GF-D8 (cell line): Measurements from ENCODE around the gene ABHD4.
"Not testable (repeated sequence)": the region's sequence is repeated elsewhere in the genome, so short reads cannot be mapped to it uniquely, and the experiment has no call there.

Experiments used
- DNase-seq: peaks from one replicate; lab custom pipeline; 2025; lab: John Stamatoyannopoulos, UW

ABHD4 gene

GRCh38 chr14:22598099-22598895, at the start of gene ABHD4:
TSS of gene ABHD4 (plus strand) at chr14:22598300. CDS start at chr14:22598307, 7 bp downstream.
- no peak for DNase-seq

GRCh38 chr14:22549324-22549962, 48.7 kb upstream of the ABHD4 start:
- DNase-seq: no peak

DNA sequence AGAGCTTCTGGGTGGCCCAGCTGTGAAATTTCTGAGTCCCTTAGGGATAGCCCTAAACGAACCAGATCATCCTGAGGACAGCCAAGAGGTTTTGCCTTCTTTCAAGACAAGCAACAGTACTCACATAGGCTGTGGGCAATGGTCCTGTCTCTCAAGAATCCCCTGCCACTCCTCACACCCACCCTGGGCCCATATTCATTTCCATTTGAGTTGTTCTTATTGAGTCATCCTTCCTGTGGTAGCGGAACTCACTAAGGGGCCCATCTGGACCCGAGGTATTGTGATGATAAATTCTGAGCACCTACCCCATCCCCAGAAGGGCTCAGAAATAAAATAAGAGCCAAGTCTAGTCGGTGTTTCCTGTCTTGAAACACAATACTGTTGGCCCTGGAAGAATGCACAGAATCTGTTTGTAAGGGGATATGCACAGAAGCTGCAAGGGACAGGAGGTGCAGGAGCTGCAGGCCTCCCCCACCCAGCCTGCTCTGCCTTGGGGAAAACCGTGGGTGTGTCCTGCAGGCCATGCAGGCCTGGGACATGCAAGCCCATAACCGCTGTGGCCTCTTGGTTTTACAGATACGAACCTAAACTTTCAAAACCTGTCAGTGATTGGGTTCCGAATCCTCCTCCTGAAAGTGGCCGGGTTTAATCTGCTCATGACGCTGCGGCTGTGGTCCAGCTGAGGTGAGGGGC, 48.0 kb upstream of the ABHD4 start:
- DNase-seq: no peak

DNA sequence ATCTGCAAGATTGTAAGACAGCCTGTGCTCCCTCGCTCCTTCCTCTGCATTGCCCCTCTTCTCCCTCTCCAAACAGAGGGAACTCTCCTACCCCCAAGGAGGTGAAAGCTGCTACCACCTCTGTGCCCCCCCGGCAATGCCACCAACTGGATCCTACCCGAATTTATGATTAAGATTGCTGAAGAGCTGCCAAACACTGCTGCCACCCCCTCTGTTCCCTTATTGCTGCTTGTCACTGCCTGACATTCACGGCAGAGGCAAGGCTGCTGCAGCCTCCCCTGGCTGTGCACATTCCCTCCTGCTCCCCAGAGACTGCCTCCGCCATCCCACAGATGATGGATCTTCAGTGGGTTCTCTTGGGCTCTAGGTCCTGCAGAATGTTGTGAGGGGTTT, 46.5 kb upstream of the ABHD4 start:
- DNase-seq: no peak

DNA sequence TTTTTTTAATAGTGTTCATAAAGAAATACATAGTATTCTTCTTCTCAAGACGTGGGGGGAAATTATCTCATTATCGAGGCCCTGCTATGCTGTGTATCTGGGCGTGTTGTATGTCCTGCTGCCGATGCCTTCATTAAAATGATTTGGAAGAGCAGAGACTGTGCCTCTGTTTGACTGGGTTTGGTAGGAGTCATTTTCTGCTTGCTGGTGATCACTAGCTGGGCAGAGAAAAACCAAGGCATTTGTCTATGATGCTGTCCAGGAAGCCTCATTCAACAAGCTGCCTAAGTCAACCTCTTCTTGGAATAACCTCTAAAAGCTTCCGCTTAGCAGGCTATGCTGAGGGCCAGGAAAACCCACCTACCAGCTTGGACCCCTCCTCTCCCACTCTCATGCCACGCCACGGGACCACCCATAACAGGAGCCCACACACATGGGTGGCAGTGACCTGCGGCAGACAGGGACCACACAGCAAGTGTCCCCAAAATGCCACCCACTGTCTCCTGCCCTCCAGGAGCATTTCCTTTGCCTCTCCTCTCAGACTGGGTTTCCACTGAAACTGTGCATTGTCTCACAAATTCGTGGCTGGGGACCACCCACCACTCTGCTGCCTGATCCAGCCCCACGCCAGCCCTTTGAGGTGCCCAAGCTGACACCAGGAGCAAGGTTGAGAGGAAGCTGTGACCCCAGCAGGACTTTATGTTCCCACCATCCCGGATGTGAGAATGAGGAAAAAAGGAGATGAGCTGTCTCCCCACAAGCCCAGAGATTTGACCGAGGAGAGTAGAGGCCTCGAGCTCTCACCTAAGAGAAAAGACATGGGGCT, 45.9 kb upstream of the ABHD4 start:
- no peak for DNase-seq

DNA sequence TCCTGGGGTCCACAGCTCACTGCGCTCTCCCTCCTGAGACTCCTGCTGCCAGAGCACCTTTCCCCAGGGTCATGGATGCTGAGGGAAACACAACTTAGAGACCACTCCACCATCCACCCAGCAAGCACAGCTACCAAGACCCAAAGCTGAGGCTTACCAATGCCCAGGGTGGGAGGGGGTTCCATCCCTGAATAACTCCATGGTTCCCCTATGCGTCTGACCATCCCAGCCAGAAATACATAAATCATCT, 45.3 kb upstream of the ABHD4 start:
- DNase-seq: no peak

DNA sequence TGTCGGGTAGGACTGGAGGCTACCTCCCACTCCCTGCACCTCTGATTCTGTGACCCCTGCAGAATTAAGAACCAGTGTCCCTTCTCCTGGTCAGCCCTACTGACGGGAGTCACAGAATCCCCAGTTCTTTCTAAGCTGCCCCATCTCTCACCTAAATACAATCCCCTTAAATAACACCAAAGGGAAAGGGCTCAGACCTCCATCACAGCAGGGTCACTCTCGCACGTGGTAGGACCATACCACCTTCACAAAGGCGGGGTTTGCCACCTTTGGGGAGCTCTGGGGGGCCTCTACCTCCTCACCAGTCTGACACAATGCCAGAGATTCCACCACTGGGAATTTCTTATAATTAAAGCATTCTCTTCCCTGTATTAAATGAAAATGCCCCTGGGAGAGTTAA, 44.7 kb upstream of the ABHD4 start:
- no peak for DNase-seq

GRCh38 chr14:22553861-22554497, 44.1 kb upstream of the ABHD4 start:
- not testable (repeated sequence) for DNase-seq

- DNase-seq: no peak
Measured at GRCh38 chr14:22554498-22555383, 43.4 kb upstream of the ABHD4 start.

GRCh38 chr14:22555384-22556011, 42.6 kb upstream of the ABHD4 start:
- no peak for DNase-seq

- DNase-seq: peak; percentile 99
Measured at GRCh38 chr14:22556021-22556989, 41.8 kb upstream of the ABHD4 start.

- peak; percentile 58 for DNase-seq
Measured at GRCh38 chr14:22556990-22557623, 41.0 kb upstream of the ABHD4 start.

GRCh38 chr14:22557846-22558220, 40.3 kb upstream of the ABHD4 start:
- no peak for DNase-seq

DNA sequence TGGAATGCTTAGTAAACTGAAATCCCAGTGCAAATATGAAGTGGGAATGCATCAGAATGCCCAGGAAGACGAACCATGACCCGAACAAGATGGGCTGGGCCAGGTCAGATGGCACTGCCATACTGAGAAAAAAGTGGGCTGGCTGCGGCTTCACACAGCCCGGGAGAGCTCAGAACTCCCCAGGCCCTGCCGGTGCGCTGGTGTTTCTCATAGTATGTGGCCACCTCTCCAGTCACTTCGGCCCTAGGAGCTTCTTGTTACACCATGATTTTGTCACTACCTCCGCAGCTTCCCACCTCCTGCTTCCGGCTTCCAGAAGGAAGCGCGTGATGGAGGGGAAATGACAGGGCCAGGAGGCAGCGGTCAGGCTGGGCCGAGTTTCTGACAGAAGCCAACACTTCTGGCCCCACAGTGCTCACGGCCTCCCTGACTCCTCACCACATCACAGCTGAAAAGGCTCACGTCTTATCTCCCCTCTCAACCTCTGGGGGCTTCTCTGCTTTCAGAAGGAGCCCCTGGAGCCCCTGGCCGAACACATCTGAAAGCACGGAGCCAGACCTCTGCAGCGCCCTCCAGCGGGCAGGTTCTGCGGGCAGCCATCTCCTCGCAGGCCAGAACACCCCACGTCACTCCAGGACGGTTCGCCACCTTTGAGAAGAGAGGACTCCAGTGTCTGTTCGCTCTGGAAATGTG, 39.7 kb upstream of the ABHD4 start:
- no peak for DNase-seq

DNA sequence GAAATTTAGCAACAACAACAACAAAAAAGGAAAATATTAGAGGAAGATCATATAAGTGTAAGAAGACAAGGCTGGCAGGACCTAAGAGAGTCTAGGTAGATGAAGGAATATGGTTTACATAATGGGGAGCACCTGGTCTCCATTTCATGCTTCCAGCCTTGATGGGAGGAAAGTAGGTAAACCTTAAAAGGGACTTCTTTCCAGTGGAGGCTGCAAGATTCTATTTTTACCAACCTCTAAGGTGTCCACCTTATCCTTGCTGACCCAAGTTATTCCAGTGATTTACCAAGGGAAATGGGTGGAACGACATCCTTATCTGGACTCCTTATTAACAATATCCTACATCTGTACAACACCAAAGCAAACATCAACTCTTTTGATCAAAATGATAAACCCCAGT, 39.1 kb upstream of the ABHD4 start:
- no peak for DNase-seq

DNA sequence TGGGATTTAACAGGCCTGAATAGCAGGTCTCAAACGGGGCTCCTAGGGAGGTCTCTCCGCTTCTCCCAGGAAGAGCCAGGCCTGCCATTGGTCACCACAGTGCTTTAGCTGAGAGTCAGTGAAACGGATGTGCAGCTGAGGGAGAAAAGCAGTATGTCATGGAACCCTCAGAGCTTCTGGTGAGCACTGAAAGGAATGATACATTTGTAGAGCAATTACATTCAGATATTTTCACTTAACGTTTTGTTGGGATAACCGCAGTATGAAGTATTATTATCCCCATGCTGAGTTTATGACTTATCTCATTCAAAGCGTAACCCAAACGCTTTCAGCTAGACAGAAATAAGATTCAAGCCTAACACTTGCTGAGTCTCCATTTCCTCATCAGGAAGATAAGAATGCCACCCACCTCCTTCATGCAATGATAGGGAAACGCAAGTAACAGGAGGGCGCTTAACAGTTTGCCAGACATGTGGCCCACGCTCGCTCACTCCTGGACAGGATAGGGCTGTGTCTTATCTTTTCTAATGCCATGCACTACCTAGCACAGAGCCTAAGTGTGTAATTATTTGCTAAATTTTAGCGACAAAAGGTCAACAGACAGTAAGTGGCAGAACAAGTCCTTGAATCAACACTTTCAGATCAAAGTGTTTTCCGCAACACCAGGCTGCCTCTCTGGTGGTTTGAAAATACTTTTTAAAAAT, 37.3 kb upstream of the ABHD4 start:
- peak; percentile 74 for DNase-seq

- no peak for DNase-seq
Measured at GRCh38 chr14:22561366-22561660, 36.8 kb upstream of the ABHD4 start.
